GM23248 (cell line): ENCODE results near the gene TMPRSS7.

ENCODE experiments used
- EZH2 ChIP-seq: fragments of 200-600 bp; sonication (generic); IDR thresholded peaks from 2 replicates; pipeline ENCODE4 v1.6.1; 2018; ENCODE audit warnings: antibody characterized with exemption, mild to moderate bottlenecking; ENCODE audit not compliant: insufficient read depth, poor library complexity, severe bottlenecking
- EZH2phosphoT487 ChIP-seq: fragments of 200-600 bp; sonication (generic); IDR thresholded peaks from 2 replicates; pipeline ENCODE4 v1.6.1; 2018; ENCODE audit warnings: antibody characterized with exemption, moderate library complexity, mild to moderate bottlenecking, low read depth; ENCODE audit not compliant: insufficient read depth

- no peak for TF ChIP-seq EZH2
- TF ChIP-seq EZH2phosphoT487: no peak
These were observed 12.7 kb downstream of the TMPRSS7 start for GRCh38 chr3:112047264-112047663.
